ENCODE results near the gene RASGRP4.

DNA sequence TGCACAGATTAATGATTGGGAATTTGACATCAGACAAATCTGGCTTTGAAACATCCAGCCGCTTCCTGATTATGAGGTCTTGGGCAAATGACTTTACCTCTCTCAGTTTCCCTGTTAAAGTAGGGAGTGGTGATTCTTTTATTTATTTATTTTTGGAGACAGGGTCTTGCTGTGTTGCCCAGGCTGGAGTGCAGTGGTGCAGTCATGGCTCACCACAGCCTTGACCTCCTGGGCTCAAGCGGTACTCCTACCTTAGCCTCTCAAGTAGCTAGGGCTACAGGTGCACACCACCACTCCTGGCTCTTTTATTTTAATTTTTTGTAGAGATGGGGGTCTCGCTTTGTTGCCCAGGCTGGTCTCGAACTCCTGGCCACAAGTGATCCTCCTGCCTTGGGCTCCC lies 49.0 kb downstream of the RASGRP4 start:
- TF ChIP-seq CTCF (IDR thresholded peaks at IDR 0.05; ENCODE audit: insufficient read depth, low read length) (no peak), GABPA (IDR thresholded peaks at IDR 0.05; ENCODE audit: low read depth) (no peak), POLR2AphosphoS5 (IDR thresholded peaks at IDR 0.05; ENCODE audit: low read depth) (no peak), SPI1 (IDR thresholded peaks at IDR 0.05; ENCODE audit: borderline replicate concordance, low read depth) (no peak)
- TF ChIP-seq, protein P1, sequence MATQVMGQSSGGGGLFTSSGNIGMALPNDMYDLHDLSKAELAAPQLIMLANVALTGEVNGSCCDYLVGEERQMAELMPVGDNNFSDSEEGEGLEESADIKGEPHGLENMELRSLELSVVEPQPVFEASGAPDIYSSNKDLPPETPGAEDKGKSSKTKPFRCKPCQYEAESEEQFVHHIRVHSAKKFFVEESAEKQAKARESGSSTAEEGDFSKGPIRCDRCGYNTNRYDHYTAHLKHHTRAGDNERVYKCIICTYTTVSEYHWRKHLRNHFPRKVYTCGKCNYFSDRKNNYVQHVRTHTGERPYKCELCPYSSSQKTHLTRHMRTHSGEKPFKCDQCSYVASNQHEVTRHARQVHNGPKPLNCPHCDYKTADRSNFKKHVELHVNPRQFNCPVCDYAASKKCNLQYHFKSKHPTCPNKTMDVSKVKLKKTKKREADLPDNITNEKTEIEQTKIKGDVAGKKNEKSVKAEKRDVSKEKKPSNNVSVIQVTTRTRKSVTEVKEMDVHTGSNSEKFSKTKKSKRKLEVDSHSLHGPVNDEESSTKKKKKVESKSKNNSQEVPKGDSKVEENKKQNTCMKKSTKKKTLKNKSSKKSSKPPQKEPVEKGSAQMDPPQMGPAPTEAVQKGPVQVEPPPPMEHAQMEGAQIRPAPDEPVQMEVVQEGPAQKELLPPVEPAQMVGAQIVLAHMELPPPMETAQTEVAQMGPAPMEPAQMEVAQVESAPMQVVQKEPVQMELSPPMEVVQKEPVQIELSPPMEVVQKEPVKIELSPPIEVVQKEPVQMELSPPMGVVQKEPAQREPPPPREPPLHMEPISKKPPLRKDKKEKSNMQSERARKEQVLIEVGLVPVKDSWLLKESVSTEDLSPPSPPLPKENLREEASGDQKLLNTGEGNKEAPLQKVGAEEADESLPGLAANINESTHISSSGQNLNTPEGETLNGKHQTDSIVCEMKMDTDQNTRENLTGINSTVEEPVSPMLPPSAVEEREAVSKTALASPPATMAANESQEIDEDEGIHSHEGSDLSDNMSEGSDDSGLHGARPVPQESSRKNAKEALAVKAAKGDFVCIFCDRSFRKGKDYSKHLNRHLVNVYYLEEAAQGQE (IDR thresholded peaks at IDR 0.05; ENCODE audit: insufficient replicate concordance, low read depth) = no peak
